GM23338 (cell line): ENCODE measurements around the gene ARSB. TPM values are rescaled to one million over a fixed set of nuclear protein-coding genes. Genes with fewer than 3 reads are reported as not detected.

ENCODE experiments used
- ATAC-seq: fragments of 200-7000 bp; cut with Tn5 transposase; 3 replicates; pipeline ENCODE4 v1.9.1; 2020
- DNase-seq: peaks from one replicate; pipeline ENCODE4 v3.0.0-alpha.2; 2015; ENCODE audit warnings: low spot score
- H2AFZ ChIP-seq: fragments of 200-600 bp; sonication (generic); 2 replicates; pipeline ENCODE4 v1.8.0; 2016; ENCODE audit warnings: antibody characterized with exemption, mild to moderate bottlenecking, moderate library complexity
- H3F3A ChIP-seq: fragments of 200-600 bp; sonication (generic); replicated peaks from 2 replicates; pipeline ENCODE4 v1.8.0; 2017; ENCODE audit warnings: antibody characterized with exemption, mixed run types, low read depth
- H3K27ac ChIP-seq: fragments of 200-600 bp; sonication (generic); 2 replicates; pipeline ENCODE4 v1.6.1; 2016; ENCODE audit warnings: low read depth
- H3K27me3 ChIP-seq: fragments of 200-600 bp; sonication (generic); 2 replicates; pipeline ENCODE4 v1.8.0; 2016; ENCODE audit warnings: mild to moderate bottlenecking, mixed run types, moderate library complexity; ENCODE audit not compliant: insufficient read depth
- H3K36me3 ChIP-seq: fragments of 200-600 bp; sonication (generic); 2 replicates; pipeline ENCODE4 v1.8.0; 2016; ENCODE audit warnings: mild to moderate bottlenecking; ENCODE audit not compliant: insufficient read depth
- H3K4me1 ChIP-seq: fragments of 200-600 bp; sonication (generic); 2 replicates; pipeline ENCODE4 v1.8.0; 2016; ENCODE audit warnings: mild to moderate bottlenecking, moderate library complexity; ENCODE audit not compliant: insufficient read depth
- H3K4me2 ChIP-seq: fragments of 200-600 bp; sonication (generic); 2 replicates; pipeline ENCODE4 v1.7.1; 2017; ENCODE audit warnings: mixed run types
- H3K4me3 ChIP-seq: fragments of 200-600 bp; sonication (generic); 2 replicates; pipeline ENCODE4 v1.6.1; 2016; ENCODE audit warnings: mixed run types
- H3K79me2 ChIP-seq: fragments of 200-600 bp; sonication (generic); replicated peaks from 2 replicates; pipeline ENCODE4 v1.8.0; 2017; ENCODE audit warnings: mild to moderate bottlenecking; ENCODE audit not compliant: insufficient read depth
- H3K9me2 ChIP-seq: fragments of 200-600 bp; sonication (generic); 2 replicates; pipeline ENCODE4 v1.8.0; 2017; ENCODE audit not compliant: insufficient read depth
- H4K20me1 ChIP-seq: fragments of 200-600 bp; sonication (generic); replicated peaks from 2 replicates; pipeline ENCODE4 v1.8.0; 2017; ENCODE audit warnings: mild to moderate bottlenecking; ENCODE audit not compliant: insufficient read depth
- H3K27ac Mint-ChIP-seq: 2 replicates; pipeline ENCODE4 v1.8.0; 2020; ENCODE audit warnings: inconsistent platforms, mild to moderate bottlenecking, moderate library complexity, mixed read lengths
- H3K27me3 Mint-ChIP-seq: 3 replicates; pipeline ENCODE4 v1.8.0; 2022; ENCODE audit warnings: low read depth, mild to moderate bottlenecking, moderate library complexity, mixed read lengths, inconsistent platforms; ENCODE audit not compliant: insufficient read depth, poor library complexity
- H3K36me3 Mint-ChIP-seq: 3 replicates; pipeline ENCODE4 v1.8.0; 2021; ENCODE audit warnings: low read depth, mild to moderate bottlenecking, inconsistent platforms, moderate library complexity, mixed read lengths
- H3K4me1 Mint-ChIP-seq: 3 replicates; pipeline ENCODE4 v1.8.0; 2020; ENCODE audit warnings: mild to moderate bottlenecking, inconsistent platforms, mixed read lengths
- H3K4me3 Mint-ChIP-seq: 3 replicates; pipeline ENCODE4 v1.8.0; 2021; ENCODE audit warnings: moderate library complexity, mild to moderate bottlenecking, inconsistent platforms, mixed read lengths
- H3K9me3 Mint-ChIP-seq: 3 replicates; pipeline ENCODE4 v1.8.0; 2020; ENCODE audit warnings: moderate library complexity, mild to moderate bottlenecking, inconsistent platforms, mixed read lengths
- CREB1 ChIP-seq: fragments of 250-450 bp; sonication (Bioruptor Pico); IDR thresholded peaks from 2 replicates; pipeline ENCODE4 v1.5.0; 2020; ENCODE audit warnings: low read depth, mild to moderate bottlenecking, moderate library complexity
- EZH2 ChIP-seq: fragments of 200-600 bp; sonication (generic); IDR thresholded peaks from one replicate; pipeline ENCODE4 v1.8.0; 2017; ENCODE audit warnings: antibody characterized with exemption, mild to moderate bottlenecking, low read depth; ENCODE audit not compliant: unreplicated experiment
- EZH2phosphoT487 ChIP-seq: fragments of 200-600 bp; sonication (generic); IDR thresholded peaks from one replicate; pipeline ENCODE4 v1.8.1; 2018; ENCODE audit warnings: antibody characterized with exemption; ENCODE audit not compliant: unreplicated experiment
- JUNB ChIP-seq: IDR thresholded peaks from one replicate; pipeline ENCODE4 v1.6.1; 2016; ENCODE audit warnings: antibody characterized with exemption; ENCODE audit not compliant: unreplicated experiment
- POLR2AphosphoS5 ChIP-seq: IDR thresholded peaks from 2 replicates; pipeline ENCODE4 v1.6.1; 2016; ENCODE audit warnings: antibody characterized with exemption, low read depth
- STAT1 ChIP-seq: IDR thresholded peaks from one replicate; pipeline ENCODE4 v1.6.1; 2016; ENCODE audit warnings: antibody characterized with exemption; ENCODE audit not compliant: unreplicated experiment
- ZNF114 ChIP-seq: fragments of 250-450 bp; sonication (Bioruptor Pico); IDR thresholded peaks from 2 replicates; pipeline ENCODE4 v1.5.0; 2020; ENCODE audit warnings: mild to moderate bottlenecking, moderate library complexity
- ZNF462 ChIP-seq: fragments of 250-450 bp; sonication (Bioruptor Pico); IDR thresholded peaks from 2 replicates; pipeline ENCODE4 v1.5.0; 2020; ENCODE audit warnings: mild to moderate bottlenecking, moderate library complexity
- polyA plus RNA-seq: library from polyadenylated mRNA; unstranded; fragments of >200 nt; fragmentation: Nextera tagmentation; extraction: Ambion mirVana; gene quantifications from 2 replicates; pipeline ENCODE4 v1.2.1, GENCODE V29; 2016
- total RNA-seq: library from RNA; depleted of rRNA; stranded (reverse); fragments of >200 nt; shearing (Covaris generic); gene quantifications from 2 replicates; pipeline ENCODE4 v1.2.3, GENCODE V29; 2014
- TF ChIP-seq, protein P1 (sequence below): IDR thresholded peaks from one replicate; pipeline ENCODE4 v1.6.1; 2018; ENCODE audit warnings: antibody characterized with exemption; ENCODE audit not compliant: unreplicated experiment
- TF ChIP-seq, protein P2 (sequence below), 2 experiments: fragments of 200-600 bp in 1 of 2; sonication (generic) in 1 of 2; conservative IDR thresholded peaks; 2 replicates each; pipeline versions ENCODE4 v1.5.1 to v1.6.1; 2016 to 2017; ENCODE audit warnings: antibody characterized with exemption in 2 of 2, low read depth in 2 of 2, mild to moderate bottlenecking in 2 of 2, moderate library complexity in 1 of 2

The ARSB gene
- total and polyA plus RNA-seq, 2 experiments from 2014 or later: 7.4 to 24.6 TPM

DNA sequence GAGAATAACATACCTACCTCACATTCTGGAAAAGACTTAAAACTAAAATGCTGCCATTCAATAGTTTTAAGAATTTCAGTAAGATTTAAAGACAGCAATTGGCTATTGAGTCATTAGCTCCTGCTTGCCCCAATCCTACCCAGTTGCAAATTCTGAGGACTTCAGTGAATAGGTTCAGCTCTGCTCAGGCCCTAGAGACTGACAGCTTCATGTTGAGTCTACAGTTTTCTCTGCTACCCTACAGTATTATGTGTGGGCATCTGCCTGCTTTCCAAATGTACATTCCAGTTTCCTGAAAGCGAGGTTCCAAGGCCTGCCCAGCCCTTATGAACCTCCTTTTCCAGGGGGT is 61.5 kb downstream of the ARSB start:
- H3K9me2 ChIP-seq: no peaks in the 10 kb centered on the region
- H3K27me3 Mint-ChIP-seq: no peaks in the 10 kb centered on the region
- H3K36me3 Mint-ChIP-seq: no peaks in the 10 kb centered on the region
- peaks cover 20% of the 10 kb centered on the region for H3K4me1 ChIP-seq
- no peak overlapping the region for H3K4me2 ChIP-seq
- H3K4me1 Mint-ChIP-seq: peaks cover 30% of the 10 kb centered on the region
- no peaks in the 10 kb centered on the region for H3K36me3 ChIP-seq
- TF ChIP-seq ZNF462 (CRISPR knock-in tag) (no peak), EZH2phosphoT487 (no peak), CREB1 (CRISPR knock-in tag) (no peak), JUNB (no peak), POLR2AphosphoS5 (no peak), STAT1 (no peak), ZNF114 (CRISPR knock-in tag) (no peak), EZH2 (no peak)
- TF ChIP-seq, protein P1, sequence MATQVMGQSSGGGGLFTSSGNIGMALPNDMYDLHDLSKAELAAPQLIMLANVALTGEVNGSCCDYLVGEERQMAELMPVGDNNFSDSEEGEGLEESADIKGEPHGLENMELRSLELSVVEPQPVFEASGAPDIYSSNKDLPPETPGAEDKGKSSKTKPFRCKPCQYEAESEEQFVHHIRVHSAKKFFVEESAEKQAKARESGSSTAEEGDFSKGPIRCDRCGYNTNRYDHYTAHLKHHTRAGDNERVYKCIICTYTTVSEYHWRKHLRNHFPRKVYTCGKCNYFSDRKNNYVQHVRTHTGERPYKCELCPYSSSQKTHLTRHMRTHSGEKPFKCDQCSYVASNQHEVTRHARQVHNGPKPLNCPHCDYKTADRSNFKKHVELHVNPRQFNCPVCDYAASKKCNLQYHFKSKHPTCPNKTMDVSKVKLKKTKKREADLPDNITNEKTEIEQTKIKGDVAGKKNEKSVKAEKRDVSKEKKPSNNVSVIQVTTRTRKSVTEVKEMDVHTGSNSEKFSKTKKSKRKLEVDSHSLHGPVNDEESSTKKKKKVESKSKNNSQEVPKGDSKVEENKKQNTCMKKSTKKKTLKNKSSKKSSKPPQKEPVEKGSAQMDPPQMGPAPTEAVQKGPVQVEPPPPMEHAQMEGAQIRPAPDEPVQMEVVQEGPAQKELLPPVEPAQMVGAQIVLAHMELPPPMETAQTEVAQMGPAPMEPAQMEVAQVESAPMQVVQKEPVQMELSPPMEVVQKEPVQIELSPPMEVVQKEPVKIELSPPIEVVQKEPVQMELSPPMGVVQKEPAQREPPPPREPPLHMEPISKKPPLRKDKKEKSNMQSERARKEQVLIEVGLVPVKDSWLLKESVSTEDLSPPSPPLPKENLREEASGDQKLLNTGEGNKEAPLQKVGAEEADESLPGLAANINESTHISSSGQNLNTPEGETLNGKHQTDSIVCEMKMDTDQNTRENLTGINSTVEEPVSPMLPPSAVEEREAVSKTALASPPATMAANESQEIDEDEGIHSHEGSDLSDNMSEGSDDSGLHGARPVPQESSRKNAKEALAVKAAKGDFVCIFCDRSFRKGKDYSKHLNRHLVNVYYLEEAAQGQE: no peak
- TF ChIP-seq, protein P2, sequence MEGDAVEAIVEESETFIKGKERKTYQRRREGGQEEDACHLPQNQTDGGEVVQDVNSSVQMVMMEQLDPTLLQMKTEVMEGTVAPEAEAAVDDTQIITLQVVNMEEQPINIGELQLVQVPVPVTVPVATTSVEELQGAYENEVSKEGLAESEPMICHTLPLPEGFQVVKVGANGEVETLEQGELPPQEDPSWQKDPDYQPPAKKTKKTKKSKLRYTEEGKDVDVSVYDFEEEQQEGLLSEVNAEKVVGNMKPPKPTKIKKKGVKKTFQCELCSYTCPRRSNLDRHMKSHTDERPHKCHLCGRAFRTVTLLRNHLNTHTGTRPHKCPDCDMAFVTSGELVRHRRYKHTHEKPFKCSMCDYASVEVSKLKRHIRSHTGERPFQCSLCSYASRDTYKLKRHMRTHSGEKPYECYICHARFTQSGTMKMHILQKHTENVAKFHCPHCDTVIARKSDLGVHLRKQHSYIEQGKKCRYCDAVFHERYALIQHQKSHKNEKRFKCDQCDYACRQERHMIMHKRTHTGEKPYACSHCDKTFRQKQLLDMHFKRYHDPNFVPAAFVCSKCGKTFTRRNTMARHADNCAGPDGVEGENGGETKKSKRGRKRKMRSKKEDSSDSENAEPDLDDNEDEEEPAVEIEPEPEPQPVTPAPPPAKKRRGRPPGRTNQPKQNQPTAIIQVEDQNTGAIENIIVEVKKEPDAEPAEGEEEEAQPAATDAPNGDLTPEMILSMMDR (conservative IDR thresholded peaks at IDR 0.05; ENCODE audit: low read depth in 2 of 2): no peak
- no peaks in the 10 kb centered on the region for H3K79me2 ChIP-seq
- DNase-seq: no peak
- H3K9me3 Mint-ChIP-seq: no peaks in the 10 kb centered on the region
- no peak overlapping the region for H2AFZ ChIP-seq
- H3K27ac Mint-ChIP-seq: no peak overlapping the region; the same call in 1 of the 2 replicates
- H3K4me3 Mint-ChIP-seq: no peak overlapping the region
- no peak overlapping the region for H3K4me3 ChIP-seq
- no peaks in the 10 kb centered on the region for H3K27me3 ChIP-seq
- no peak for ATAC-seq
- no peak overlapping the region for H3K27ac ChIP-seq
- no peaks in the 10 kb centered on the region for H4K20me1 ChIP-seq
- no peaks in the 10 kb centered on the region for H3F3A ChIP-seq
